CD4-positive, CD25-positive, alpha-beta regulatory T cell (primary cell): ENCODE data around the gene DIDO1. TPM values are rescaled to one million over a fixed set of nuclear protein-coding genes. Genes with fewer than 3 reads are reported as not detected.
A peak's percentile ranks its signal among the peaks of the same experiment; 100 is the strongest.
"Not testable (repeated sequence)": the region's sequence is repeated elsewhere in the genome, so short reads cannot be mapped to it uniquely, and the experiment has no call there.

ENCODE experiments used
- ATAC-seq, 2 donors: fragments of 150-1000 bp; cut with Tn5 transposase; one replicate each; pipeline ENCODE4 v1.10.0; 2021; ENCODE audit warnings: low read depth in 2 of 2, moderate number of reproducible peaks in 2 of 2, moderate library complexity in 1 of 2
- DNase-seq, 3 donors: peaks; one replicate each; pipeline versions ENCODE4 v3.0.0 to v3.0.0-alpha.2; 2012 to 2022; ENCODE audit warnings: mixed read lengths in 1 of 3
- H3K27ac ChIP-seq: one replicate; pipeline ENCODE4 v1.7.0; 2013; ENCODE audit warnings: mild to moderate bottlenecking, low read length; ENCODE audit not compliant: insufficient read depth, poor library complexity, severe bottlenecking
- H3K27me3 ChIP-seq: one replicate; pipeline ENCODE4 v1.7.0; 2013; ENCODE audit warnings: low read length; ENCODE audit not compliant: control insufficient read depth, insufficient read depth
- H3K36me3 ChIP-seq: one replicate; pipeline ENCODE4 v1.7.0; 2013; ENCODE audit warnings: mild to moderate bottlenecking, low read length, moderate library complexity; ENCODE audit not compliant: control insufficient read depth, insufficient read depth
- H3K4me1 ChIP-seq: 2 replicates; pipeline ENCODE4 v1.7.0; 2013; ENCODE audit warnings: mild to moderate bottlenecking, low read length; ENCODE audit not compliant: insufficient read depth, control insufficient read depth, poor library complexity, severe bottlenecking
- H3K4me3 ChIP-seq: one replicate; pipeline ENCODE4 v1.7.0; 2013; ENCODE audit warnings: low read depth, mild to moderate bottlenecking, low read length, moderate library complexity
- H3K9me3 ChIP-seq, 2 experiments: 1 replicate in 1 of 2; 2 replicates in 1 of 2; pipeline ENCODE4 v1.7.0; 2013; ENCODE audit warnings: low read length in 2 of 2, mild to moderate bottlenecking in 1 of 2, moderate library complexity in 1 of 2; ENCODE audit not compliant: control insufficient read depth in 2 of 2
- H3K27ac Mint-ChIP-seq, 3 donors: one replicate each; pipeline ENCODE4 v1.8.0; 2020 to 2022; ENCODE audit warnings: mild to moderate bottlenecking in 3 of 3, mixed read lengths in 3 of 3, moderate library complexity in 2 of 3
- H3K27me3 Mint-ChIP-seq: one replicate; pipeline ENCODE4 v1.8.0; 2022; ENCODE audit warnings: mild to moderate bottlenecking, mixed read lengths
- H3K36me3 Mint-ChIP-seq: one replicate; pipeline ENCODE4 v1.8.0; 2020; ENCODE audit warnings: mixed read lengths
- H3K4me1 Mint-ChIP-seq, 4 donors: one replicate each; pipeline ENCODE4 v1.8.0; 2020 to 2022; ENCODE audit warnings: mixed read lengths in 4 of 4, mild to moderate bottlenecking in 1 of 4
- H3K4me3 Mint-ChIP-seq, 4 donors: one replicate each; pipeline ENCODE4 v1.8.0; 2020 to 2022; ENCODE audit warnings: mild to moderate bottlenecking in 4 of 4, mixed read lengths in 4 of 4, moderate library complexity in 3 of 4
- H3K9me3 Mint-ChIP-seq, 7 donors: one replicate each; pipeline ENCODE4 v1.8.0; 2020 to 2022; ENCODE audit warnings: mixed read lengths in 7 of 7, mild to moderate bottlenecking in 3 of 7, moderate library complexity in 2 of 7
- polyA plus RNA-seq, 4 donors: library from polyadenylated mRNA; unstranded; fragments of 300-500 nt; fragmentation: Illumina TruSeq; gene quantifications; one replicate each; pipeline ENCODE4 v1.2.3, GENCODE V29; 2021
- total RNA-seq: library from RNA; stranded (reverse); gene quantifications from one replicate; pipeline ENCODE4 v1.2.3, GENCODE V29; 2022

DIDO1 gene
- total and polyA plus RNA-seq, 5 donors from 2014 or later: 30.9 to 80.8 (median 39.9) TPM

GRCh38 chr20:62964700-62965099 is 38.4 kb upstream of the DIDO1 start:
- no peaks in the 10 kb centered on the region for H3K4me1 ChIP-seq
- H3K27me3 Mint-ChIP-seq: no peaks in the 10 kb centered on the region
- no peak overlapping the region for H3K27ac ChIP-seq
- H3K27me3 ChIP-seq: no peaks in the 10 kb centered on the region
- H3K9me3 ChIP-seq: no peaks in the 10 kb centered on the region
- H3K4me1 Mint-ChIP-seq: peaks cover 0 to 4% (median 0%) of the 10 kb centered on the region in 4 donors
- no peak for DNase-seq
- ATAC-seq: no peak
- no peak overlapping the region for H3K27ac Mint-ChIP-seq
- H3K4me3 Mint-ChIP-seq: no peak overlapping the region
- H3K36me3 ChIP-seq: no peaks in the 10 kb centered on the region
- H3K36me3 Mint-ChIP-seq: no peaks in the 10 kb centered on the region
- H3K4me3 ChIP-seq: no peak overlapping the region
- H3K9me3 Mint-ChIP-seq: no peaks in the 10 kb centered on the region

DNA sequence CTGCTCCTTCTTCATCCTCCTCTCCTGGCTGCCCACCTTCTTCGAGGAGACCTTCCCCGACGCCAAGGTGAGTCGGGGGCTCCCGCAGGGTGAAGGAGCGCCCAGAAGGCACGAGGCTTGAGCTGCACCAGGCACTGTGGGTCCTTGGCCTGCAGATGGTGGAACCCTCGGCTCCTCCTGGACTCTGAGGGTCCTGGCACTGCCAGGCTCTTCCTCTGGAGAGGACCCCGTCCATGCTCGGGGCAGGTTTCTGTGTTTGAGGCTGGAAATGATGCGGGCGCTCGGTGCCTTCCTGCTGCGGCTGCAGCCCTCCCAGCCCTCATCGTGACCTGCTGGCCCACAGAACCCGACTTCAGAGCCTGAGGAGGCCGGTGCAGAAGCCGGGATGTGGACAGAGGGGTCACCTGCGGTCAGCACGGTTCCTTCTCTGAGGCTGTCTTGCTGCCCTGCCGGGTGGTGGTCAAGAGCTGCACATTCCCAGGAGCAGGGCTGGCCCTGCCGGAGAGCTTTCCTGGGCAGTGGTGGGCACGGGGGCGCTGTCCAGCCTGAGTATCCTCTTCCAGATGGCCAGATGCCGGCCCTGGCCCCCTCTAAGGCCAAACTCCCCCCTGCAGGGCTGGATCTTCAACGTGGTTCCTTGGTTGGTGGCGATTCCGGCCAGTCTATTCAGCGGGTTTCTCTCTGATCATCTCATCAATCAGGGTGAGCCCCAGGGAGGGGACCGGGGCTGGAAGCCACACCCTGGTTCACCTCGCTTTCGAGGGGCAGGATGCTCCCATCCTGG is 37.5 kb upstream of the DIDO1 start:
- no peaks in the 10 kb centered on the region for H3K27me3 Mint-ChIP-seq
- peak overlapping the region in 1 of 3 donors; percentile 42 for H3K27ac Mint-ChIP-seq
- H3K9me3 Mint-ChIP-seq: no peaks in the 10 kb centered on the region
- no peak overlapping the region for H3K4me3 ChIP-seq
- no peaks in the 10 kb centered on the region for H3K27me3 ChIP-seq
- no peak overlapping the region for H3K27ac ChIP-seq
- H3K36me3 Mint-ChIP-seq: no peaks in the 10 kb centered on the region
- H3K4me1 ChIP-seq: peaks cover 2% of the 10 kb centered on the region
- H3K4me3 Mint-ChIP-seq: no peak overlapping the region
- H3K9me3 ChIP-seq: no peaks in the 10 kb centered on the region
- peaks cover 0 to 9% (median 0%) of the 10 kb centered on the region in 4 donors for H3K4me1 Mint-ChIP-seq
- no peaks in the 10 kb centered on the region for H3K36me3 ChIP-seq
- DNase-seq: no peak
- no peak for ATAC-seq

GRCh38 chr20:62962891-62963613 is 36.7 kb upstream of the DIDO1 start:
- no peak overlapping the region for H3K27ac Mint-ChIP-seq
- peaks cover 0 to 11% (median 0%) of the 10 kb centered on the region in 4 donors for H3K4me1 Mint-ChIP-seq
- Histone ChIP-seq H3K27me3 (no peaks in the 10 kb centered on the region), H3K4me3 (no peak overlapping the region), H3K4me1 (peaks cover 4% of the 10 kb centered on the region), H3K36me3 (no peaks in the 10 kb centered on the region), H3K27ac (no peak overlapping the region), H3K9me3 (no peaks in the 10 kb centered on the region)
- DNase-seq (no peak), ATAC-seq (no peak)
- no peak overlapping the region for H3K4me3 Mint-ChIP-seq
- H3K9me3 Mint-ChIP-seq: no peaks in the 10 kb centered on the region
- no peaks in the 10 kb centered on the region for H3K36me3 Mint-ChIP-seq
- no peaks in the 10 kb centered on the region for H3K27me3 Mint-ChIP-seq

- DNase-seq (no peak), ATAC-seq (no peak)
- H3K9me3 Mint-ChIP-seq: no peaks in the 10 kb centered on the region
- no peak overlapping the region for H3K27ac ChIP-seq
- no peak overlapping the region for H3K4me3 ChIP-seq
- no peaks in the 10 kb centered on the region for H3K36me3 ChIP-seq
- H3K4me1 ChIP-seq: peaks cover 4% of the 10 kb centered on the region
- H3K27ac Mint-ChIP-seq: no peak overlapping the region
- no peaks in the 10 kb centered on the region for H3K36me3 Mint-ChIP-seq
- no peaks in the 10 kb centered on the region for H3K9me3 ChIP-seq
- peaks cover 0 to 11% (median 0%) of the 10 kb centered on the region in 4 donors for H3K4me1 Mint-ChIP-seq
- H3K27me3 ChIP-seq: no peaks in the 10 kb centered on the region
- no peak overlapping the region for H3K4me3 Mint-ChIP-seq
- H3K27me3 Mint-ChIP-seq: no peaks in the 10 kb centered on the region
Observed at GRCh38 chr20:62962221-62962879, 36.0 kb upstream of the DIDO1 start.

DNA sequence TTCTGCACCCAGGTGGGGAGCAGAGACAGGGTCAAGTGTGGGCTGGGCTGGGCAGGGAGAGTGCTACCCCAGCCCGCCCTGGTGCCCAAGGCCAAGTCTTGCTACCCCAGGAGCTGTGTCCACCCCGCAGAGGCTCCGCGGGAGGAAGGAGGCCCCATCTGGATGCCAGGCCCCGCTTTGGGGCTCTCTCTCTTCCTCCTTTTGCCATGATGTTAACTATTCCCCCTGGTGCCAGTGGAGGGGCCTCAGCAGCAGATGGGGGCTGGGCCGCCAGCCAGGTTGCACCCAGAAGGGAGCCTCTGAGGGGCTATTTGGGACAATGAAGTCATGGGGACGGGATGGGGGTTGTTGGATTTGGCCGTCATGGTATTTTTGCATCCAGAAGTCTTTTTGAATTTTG is 35.5 kb upstream of the DIDO1 start:
- Mint-ChIP-seq H3K27ac (no peak overlapping the region), H3K36me3 (no peaks in the 10 kb centered on the region), H3K4me1 (peaks cover 0 to 11% (median 0%) of the 10 kb centered on the region in 4 donors), H3K4me3 (no peak overlapping the region), H3K9me3 (no peaks in the 10 kb centered on the region), H3K27me3 (no peaks in the 10 kb centered on the region)
- no peaks in the 10 kb centered on the region for H3K9me3 ChIP-seq
- H3K4me3 ChIP-seq: no peak overlapping the region
- peaks cover 4% of the 10 kb centered on the region for H3K4me1 ChIP-seq
- no peaks in the 10 kb centered on the region for H3K27me3 ChIP-seq
- no peak for DNase-seq
- no peaks in the 10 kb centered on the region for H3K36me3 ChIP-seq
- H3K27ac ChIP-seq: no peak overlapping the region
- no peak for ATAC-seq

DNA sequence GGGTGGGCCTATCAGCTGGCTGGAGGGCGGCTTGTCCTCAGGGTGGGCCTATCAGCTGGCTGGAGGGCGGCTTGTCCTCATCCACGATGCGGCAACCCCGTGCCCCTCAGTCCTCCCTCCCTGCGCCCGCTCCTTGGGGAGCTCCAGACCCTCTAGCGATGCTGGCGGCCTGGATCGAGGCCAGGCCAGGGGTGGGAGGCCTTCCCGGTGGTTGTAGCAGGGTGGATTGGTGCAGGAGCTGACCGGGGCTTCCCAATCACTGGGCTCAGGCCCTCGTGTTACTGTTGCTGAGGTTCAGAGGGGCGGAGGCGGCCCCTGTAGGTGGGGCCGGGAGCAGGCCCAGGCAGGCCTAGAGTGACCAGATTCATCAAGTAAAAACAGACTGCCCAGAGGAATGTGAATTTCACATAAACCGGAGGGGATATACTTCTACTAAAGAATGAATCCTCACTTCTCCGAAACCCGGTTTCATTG is 35.0 kb upstream of the DIDO1 start:
- peaks cover 4% of the 10 kb centered on the region for H3K4me1 ChIP-seq
- H3K27me3 ChIP-seq: no peaks in the 10 kb centered on the region
- Mint-ChIP-seq H3K27ac (no peak overlapping the region), H3K36me3 (no peaks in the 10 kb centered on the region), H3K4me1 (peaks cover 0 to 11% (median 0%) of the 10 kb centered on the region in 4 donors), H3K4me3 (no peak overlapping the region), H3K9me3 (no peaks in the 10 kb centered on the region), H3K27me3 (no peaks in the 10 kb centered on the region)
- no peak overlapping the region for H3K4me3 ChIP-seq
- H3K27ac ChIP-seq: no peak overlapping the region
- DNase-seq (no peak), ATAC-seq (no peak)
- H3K36me3 ChIP-seq: no peaks in the 10 kb centered on the region
- H3K9me3 ChIP-seq: no peaks in the 10 kb centered on the region

- H3K4me3 ChIP-seq, H3K36me3 Mint-ChIP-seq, H3K27me3 Mint-ChIP-seq, H3K4me3 Mint-ChIP-seq, H3K27me3 ChIP-seq, DNase-seq, H3K9me3 Mint-ChIP-seq, H3K4me1 ChIP-seq, H3K27ac ChIP-seq, H3K36me3 ChIP-seq, ATAC-seq, H3K9me3 ChIP-seq, H3K27ac Mint-ChIP-seq: not testable (repeated sequence)
- peaks cover 0 to 11% (median 0%) of the 10 kb centered on the region in 4 donors for H3K4me1 Mint-ChIP-seq
Observed at GRCh38 chr20:62960446-62961309, 34.4 kb upstream of the DIDO1 start.
